ENCODE results near the gene ZNF296. TPM values are rescaled to one million over a fixed set of nuclear protein-coding genes. Genes with fewer than 3 reads are reported as not detected.

ZNF296 gene
- total and polyA plus RNA-seq, 2 donors from 2014 or later, result 1.2 to 2.1 TPM

- no peaks in the 10 kb centered on the region for H3K36me3 ChIP-seq (ENCODE audit: control insufficient read depth in 2 of 3, insufficient read depth in 3 of 3, low read length in 3 of 3)
- H3K27me3 ChIP-seq (ENCODE audit: control insufficient read depth, insufficient read depth, low read length), result no peaks in the 10 kb centered on the region
- no peak for TF ChIP-seq CTCF (IDR thresholded peaks at IDR 0.05; ENCODE audit: borderline replicate concordance, extremely low read depth, insufficient read depth)
- DNase-seq (peak in 1 of 5 donors; percentile 30), FAIRE-seq (no peak)
- intact Hi-C loops (cut with DNase I), result no loop called here
- no peak overlapping the region for H3K27ac ChIP-seq (ENCODE audit: low read depth in 2 of 2, low read length in 2 of 2)
- H3K9me3 ChIP-seq (ENCODE audit: control insufficient read depth in 2 of 3, insufficient read depth in 1 of 3, low read length in 3 of 3), result no peaks in the 10 kb centered on the region
- H3K4me1 ChIP-seq (ENCODE audit: control insufficient read depth in 2 of 3, insufficient read depth in 2 of 3, low read depth in 1 of 3, low read length in 3 of 3), result peaks cover 0 to 7% (median 4%) of the 10 kb centered on the region in 3 donors
- H3K4me3 ChIP-seq (ENCODE audit: low read length in 3 of 3), result no peak overlapping the region
- H3K9ac ChIP-seq (ENCODE audit: low read length in 3 of 3), result no peak overlapping the region
Measured at GRCh38 chr19:45113628-45114027, 37.4 kb upstream of the ZNF296 start.

GRCh38 chr19:45112111-45112827, 36.0 kb upstream of the ZNF296 start:
- Histone ChIP-seq H3K36me3 (ENCODE audit: control insufficient read depth in 2 of 3, insufficient read depth in 3 of 3, low read length in 3 of 3) (no peaks in the 10 kb centered on the region), H3K9ac (ENCODE audit: low read length in 3 of 3) (no peak overlapping the region), H3K27me3 (ENCODE audit: control insufficient read depth, insufficient read depth, low read length) (no peaks in the 10 kb centered on the region), H3K4me1 (ENCODE audit: control insufficient read depth in 2 of 3, insufficient read depth in 2 of 3, low read depth in 1 of 3, low read length in 3 of 3) (peaks cover 0 to 5% (median 4%) of the 10 kb centered on the region in 3 donors), H3K9me3 (ENCODE audit: control insufficient read depth in 2 of 3, insufficient read depth in 1 of 3, low read length in 3 of 3) (no peaks in the 10 kb centered on the region), H3K27ac (ENCODE audit: low read depth in 2 of 2, low read length in 2 of 2) (no peak overlapping the region), H3K4me3 (ENCODE audit: low read length in 3 of 3) (no peak overlapping the region)
- intact Hi-C loops (cut with DNase I), result no loop called here
- FAIRE-seq, result no peak
- TF ChIP-seq CTCF (IDR thresholded peaks at IDR 0.05; ENCODE audit: borderline replicate concordance, extremely low read depth, insufficient read depth), result no peak
- DNase-seq, result peak in 1 of 5 donors; percentile 18

GRCh38 chr19:45110851-45111266, 34.6 kb upstream of the ZNF296 start:
- no peak overlapping the region for H3K27ac ChIP-seq (ENCODE audit: low read depth in 2 of 2, low read length in 2 of 2)
- DNase-seq (peak in 1 of 5 donors; percentile 20), FAIRE-seq (no peak)
- no peak overlapping the region for H3K9ac ChIP-seq (ENCODE audit: low read length in 3 of 3)
- intact Hi-C loops (cut with DNase I), result no loop called here
- H3K36me3 ChIP-seq (ENCODE audit: control insufficient read depth in 2 of 3, insufficient read depth in 3 of 3, low read length in 3 of 3), result no peaks in the 10 kb centered on the region
- H3K4me3 ChIP-seq (ENCODE audit: low read length in 3 of 3), result no peak overlapping the region
- H3K27me3 ChIP-seq (ENCODE audit: control insufficient read depth, insufficient read depth, low read length), result no peaks in the 10 kb centered on the region
- H3K9me3 ChIP-seq (ENCODE audit: control insufficient read depth in 2 of 3, insufficient read depth in 1 of 3, low read length in 3 of 3), result no peaks in the 10 kb centered on the region
- H3K4me1 ChIP-seq (ENCODE audit: control insufficient read depth in 2 of 3, insufficient read depth in 2 of 3, low read depth in 1 of 3, low read length in 3 of 3), result peaks cover 0 to 5% (median 4%) of the 10 kb centered on the region in 3 donors
- no peak for TF ChIP-seq CTCF (IDR thresholded peaks at IDR 0.05; ENCODE audit: borderline replicate concordance, extremely low read depth, insufficient read depth)

Measured in kidney (tissue), 14 donors.